GM12872 (cell line): ENCODE data around the gene NTN1.

Source experiments
- TF ChIP-seq, protein P1 (sequence below): IDR thresholded peaks from 3 replicates; pipeline ENCODE4 v1.5.1; 2011; ENCODE audit warnings: low read depth, mild to moderate bottlenecking, low read length, moderate library complexity; ENCODE audit not compliant: insufficient read depth

NTN1 gene

DNA sequence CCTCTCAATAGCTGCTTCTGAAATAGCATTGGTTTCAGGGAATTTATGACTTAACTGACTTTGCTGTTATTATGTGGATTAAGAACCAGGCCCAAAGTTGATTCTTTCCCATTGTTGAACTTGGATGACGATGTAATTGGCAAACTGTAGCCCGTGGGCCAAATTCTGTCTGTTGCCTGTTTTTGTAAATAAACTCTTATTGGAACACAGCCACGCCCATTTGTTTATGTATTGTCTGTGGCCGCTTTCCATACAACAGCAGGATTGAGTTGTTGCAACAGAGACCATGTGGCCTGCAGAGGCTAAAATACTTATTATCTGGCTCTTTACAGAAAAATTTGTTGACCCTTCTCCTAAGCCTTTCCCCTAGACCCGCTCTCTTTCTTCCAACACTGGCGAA is 31.6 kb downstream of the NTN1 start:
- TF ChIP-seq, protein P1, sequence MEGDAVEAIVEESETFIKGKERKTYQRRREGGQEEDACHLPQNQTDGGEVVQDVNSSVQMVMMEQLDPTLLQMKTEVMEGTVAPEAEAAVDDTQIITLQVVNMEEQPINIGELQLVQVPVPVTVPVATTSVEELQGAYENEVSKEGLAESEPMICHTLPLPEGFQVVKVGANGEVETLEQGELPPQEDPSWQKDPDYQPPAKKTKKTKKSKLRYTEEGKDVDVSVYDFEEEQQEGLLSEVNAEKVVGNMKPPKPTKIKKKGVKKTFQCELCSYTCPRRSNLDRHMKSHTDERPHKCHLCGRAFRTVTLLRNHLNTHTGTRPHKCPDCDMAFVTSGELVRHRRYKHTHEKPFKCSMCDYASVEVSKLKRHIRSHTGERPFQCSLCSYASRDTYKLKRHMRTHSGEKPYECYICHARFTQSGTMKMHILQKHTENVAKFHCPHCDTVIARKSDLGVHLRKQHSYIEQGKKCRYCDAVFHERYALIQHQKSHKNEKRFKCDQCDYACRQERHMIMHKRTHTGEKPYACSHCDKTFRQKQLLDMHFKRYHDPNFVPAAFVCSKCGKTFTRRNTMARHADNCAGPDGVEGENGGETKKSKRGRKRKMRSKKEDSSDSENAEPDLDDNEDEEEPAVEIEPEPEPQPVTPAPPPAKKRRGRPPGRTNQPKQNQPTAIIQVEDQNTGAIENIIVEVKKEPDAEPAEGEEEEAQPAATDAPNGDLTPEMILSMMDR, result no peak

DNA sequence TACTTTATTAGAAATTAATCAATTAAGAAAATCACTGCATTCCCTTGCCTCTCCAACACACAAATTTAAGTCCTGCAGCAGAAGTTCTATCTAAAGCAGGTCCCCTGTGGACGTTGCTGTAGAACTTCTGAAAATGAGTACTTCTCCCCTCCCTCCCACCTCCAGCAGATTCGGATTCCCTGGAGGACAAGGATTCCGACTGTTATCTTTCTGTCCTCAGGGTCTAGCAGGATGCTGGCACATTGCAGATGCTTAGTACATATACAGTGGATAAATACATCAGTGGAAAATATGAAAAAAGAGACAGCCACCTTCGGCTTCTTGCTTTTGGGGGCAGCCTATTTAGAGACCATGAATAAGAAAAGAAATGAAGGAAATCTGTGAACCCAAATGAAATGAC is 32.1 kb downstream of the NTN1 start:
- TF ChIP-seq, protein P1, result no peak

DNA sequence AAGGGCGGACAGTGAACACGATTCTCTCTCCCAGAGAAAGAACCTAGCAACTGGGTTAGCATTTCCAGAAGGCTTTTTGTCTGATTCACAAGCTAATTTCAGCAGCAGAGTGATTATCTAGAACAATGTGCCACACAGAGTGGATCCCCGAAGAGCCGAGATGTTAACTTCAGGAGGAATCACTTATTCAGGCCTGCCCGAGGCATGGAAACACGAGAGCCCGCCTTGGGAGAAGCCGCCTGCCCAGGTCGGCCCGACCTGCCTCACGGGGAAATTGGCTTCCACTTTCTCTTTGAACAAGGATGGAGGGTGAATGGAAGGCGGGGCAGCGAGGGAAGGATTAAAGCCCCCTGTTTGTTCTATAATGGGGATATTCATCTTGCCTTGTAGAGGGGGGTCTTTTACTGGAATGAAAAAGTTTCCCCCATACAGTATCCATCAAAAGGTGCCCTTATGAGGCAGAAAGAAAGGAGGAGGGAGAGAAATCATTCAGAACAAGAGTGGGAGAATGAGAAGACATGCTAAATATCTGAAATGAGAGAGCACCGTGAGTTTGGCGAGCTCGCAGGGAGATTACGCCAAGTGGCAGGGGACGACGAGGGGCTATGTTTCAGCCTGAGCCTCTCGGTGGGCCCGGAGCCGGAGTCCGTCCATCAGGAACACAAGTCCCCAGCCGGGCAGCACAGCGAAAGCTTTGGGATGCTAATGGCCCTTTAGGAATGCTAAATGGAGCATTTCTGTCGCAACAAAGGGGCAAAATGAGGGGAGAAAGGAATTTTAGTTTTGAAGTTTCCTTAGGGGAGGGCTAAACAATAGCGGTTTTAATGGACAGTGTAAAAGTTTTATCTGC is 33.0 kb downstream of the NTN1 start:
- TF ChIP-seq, protein P1, result no peak

DNA sequence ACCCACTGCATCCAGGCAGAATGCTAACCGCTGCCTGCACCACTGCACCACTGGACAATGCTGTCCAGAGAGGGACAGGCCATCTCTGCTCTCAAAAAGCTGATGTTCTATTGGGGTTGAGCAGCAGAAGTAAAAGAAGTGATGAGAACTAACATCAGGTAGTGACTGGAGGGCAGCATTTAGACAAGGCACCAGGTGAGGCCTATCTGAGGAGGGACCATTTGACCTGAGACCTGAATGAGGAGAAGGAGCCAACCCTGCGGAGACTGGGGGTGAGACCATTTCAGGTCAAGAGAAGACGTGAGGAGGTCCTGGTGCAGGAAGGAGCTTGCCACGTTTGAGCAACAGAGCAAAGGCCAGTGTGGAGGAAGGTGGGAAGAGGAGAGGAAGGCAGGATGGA is 34.0 kb downstream of the NTN1 start:
- TF ChIP-seq, protein P1, result no peak

DNA sequence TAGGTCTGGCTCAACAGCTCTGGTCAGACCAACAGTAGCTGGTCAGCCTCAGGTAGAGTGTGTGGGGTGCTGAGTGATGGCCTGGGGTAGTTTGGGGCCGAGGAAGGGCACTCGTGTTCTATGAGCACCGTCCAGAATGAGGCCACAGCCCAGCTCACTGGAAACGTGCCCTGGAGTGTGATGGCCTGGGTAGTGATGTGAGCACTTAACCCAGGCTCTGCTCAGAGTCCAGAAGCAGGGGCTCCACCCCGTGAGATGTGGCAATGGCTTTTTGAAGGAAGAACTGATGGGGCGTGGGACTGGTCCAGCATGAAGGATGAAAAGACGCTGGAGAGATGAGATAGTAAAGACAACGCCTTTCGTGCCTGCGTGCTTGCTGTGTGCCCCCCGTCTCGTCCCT is 35.3 kb downstream of the NTN1 start:
- TF ChIP-seq, protein P1, result no peak

DNA sequence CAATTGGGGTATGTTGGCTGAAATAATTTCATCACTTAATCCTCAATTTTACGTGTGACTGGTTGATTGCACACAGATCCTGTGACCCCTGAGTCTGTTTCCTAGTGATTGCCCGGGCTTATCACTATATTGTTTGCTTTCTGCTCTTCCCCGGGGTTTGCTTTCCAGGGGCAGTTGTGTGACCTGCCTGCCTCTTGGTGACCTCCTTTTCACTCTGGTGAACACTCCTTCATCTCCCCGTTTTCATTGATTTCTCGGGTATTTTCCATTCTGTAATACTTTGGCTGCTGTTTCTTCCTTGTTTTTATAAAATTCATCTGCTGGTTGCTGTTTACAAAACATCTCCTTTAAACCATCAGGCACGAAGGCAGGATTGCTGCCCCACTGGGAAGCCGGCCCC is 36.0 kb downstream of the NTN1 start:
- TF ChIP-seq, protein P1, result no peak

DNA sequence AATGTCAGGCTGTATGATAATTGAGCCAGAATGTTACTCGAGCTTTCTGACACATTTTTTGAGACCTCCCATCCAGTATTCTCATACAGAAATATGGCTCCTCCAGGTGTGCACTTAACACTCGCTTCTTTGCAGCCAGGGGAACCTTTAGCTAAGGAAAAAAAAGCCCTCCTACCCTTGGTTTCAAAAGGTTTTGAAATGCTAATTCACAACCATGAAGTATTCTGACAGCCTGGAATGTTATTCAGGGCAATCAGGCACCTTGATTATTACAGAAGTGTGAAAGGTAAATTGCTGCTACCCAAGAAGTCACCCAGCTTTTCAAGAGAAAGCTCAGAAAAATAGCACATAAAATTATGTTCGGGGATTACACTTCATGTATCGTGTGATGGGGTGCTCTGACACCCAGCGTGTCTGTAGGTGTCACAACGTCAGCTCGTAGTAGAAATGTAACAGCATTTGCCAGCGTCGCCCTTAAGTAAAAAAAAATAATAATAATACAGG is 41.1 kb downstream of the NTN1 start:
- TF ChIP-seq, protein P1, result no peak
